Measurements from ENCODE around the gene SOX15. TPM values are rescaled to one million over a fixed set of nuclear protein-coding genes. Genes with fewer than 3 reads are reported as not detected.

The SOX15 gene
- total and polyA plus RNA-seq, 12 donors: 0.29 to 2.4 (median 0.94) TPM; not detected in 2

DNA sequence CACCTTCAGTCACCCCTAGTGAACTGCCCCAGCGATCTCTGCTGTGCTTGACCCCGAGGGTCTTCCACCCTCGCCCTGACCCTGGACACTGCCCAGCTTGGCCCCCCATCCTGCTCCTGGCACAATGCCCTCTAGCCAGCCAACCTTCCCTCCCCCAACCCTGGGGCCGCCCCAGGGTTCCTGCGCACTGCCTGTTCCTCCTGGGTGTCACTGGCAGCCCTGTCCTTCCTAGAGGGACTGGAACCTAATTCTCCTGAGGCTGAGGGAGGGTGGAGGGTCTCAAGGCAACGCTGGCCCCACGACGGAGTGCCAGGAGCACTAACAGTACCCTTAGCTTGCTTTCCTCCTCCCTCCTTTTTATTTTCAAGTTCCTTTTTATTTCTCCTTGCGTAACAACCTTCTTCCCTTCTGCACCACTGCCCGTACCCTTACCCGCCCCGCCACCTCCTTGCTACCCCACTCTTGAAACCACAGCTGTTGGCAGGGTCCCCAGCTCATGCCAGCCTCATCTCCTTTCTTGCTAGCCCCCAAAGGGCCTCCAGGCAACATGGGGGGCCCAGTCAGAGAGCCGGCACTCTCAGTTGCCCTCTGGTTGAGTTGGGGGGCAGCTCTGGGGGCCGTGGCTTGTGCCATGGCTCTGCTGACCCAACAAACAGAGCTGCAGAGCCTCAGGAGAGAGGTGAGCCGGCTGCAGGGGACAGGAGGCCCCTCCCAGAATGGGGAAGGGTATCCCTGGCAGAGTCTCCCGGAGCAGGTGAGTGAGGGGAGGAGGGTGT lies 31.2 kb downstream of the SOX15 start, which contains the start of gene TNFSF13:
Gene TNFSF13 (plus strand): TSS at position 207 of the 776 bp plus-strand sequence. CDS start 290 bp downstream, at position 497.
- Histone ChIP-seq H3K4me3 (peak within 1 kb of the TSS in 3 of 4 donors; percentile 2 to 69 (median 64)), H3K36me3 (replicated peaks in 1 of 2) (no peaks in the 10 kb centered on the region), H3K9me3 (replicated peaks in 1 of 3) (no peaks in the 10 kb centered on the region), H3K27ac (peak within 1 kb of the TSS; percentile 83 to 97 (median 92)), H3K27me3 (no peaks in the 10 kb centered on the region), H3K4me1 (replicated peaks in 1 of 2) (peaks cover 35 to 54% of the 10 kb centered on the region in 2 donors)
- WGBS, 4 donors: 26 to 34% (median 28%) methylated on average over 14 to 16 of the region's 16 CpGs
- intact Hi-C loops (cut with DNase I): loop anchor here in 1 of 2 donors (10.0 kb wide), 1 partner anchor 204 kb away; the partner anchor contains the start of genes KCTD11 and TMEM95
- TF ChIP-seq, protein P1, sequence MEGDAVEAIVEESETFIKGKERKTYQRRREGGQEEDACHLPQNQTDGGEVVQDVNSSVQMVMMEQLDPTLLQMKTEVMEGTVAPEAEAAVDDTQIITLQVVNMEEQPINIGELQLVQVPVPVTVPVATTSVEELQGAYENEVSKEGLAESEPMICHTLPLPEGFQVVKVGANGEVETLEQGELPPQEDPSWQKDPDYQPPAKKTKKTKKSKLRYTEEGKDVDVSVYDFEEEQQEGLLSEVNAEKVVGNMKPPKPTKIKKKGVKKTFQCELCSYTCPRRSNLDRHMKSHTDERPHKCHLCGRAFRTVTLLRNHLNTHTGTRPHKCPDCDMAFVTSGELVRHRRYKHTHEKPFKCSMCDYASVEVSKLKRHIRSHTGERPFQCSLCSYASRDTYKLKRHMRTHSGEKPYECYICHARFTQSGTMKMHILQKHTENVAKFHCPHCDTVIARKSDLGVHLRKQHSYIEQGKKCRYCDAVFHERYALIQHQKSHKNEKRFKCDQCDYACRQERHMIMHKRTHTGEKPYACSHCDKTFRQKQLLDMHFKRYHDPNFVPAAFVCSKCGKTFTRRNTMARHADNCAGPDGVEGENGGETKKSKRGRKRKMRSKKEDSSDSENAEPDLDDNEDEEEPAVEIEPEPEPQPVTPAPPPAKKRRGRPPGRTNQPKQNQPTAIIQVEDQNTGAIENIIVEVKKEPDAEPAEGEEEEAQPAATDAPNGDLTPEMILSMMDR (IDR thresholded peaks at IDR 0.05): no peak
- no peak for TF ChIP-seq POLR2A (IDR thresholded peaks at IDR 0.05)
- peak; percentile 59 to 74 (median 68) for DNase-seq

DNA sequence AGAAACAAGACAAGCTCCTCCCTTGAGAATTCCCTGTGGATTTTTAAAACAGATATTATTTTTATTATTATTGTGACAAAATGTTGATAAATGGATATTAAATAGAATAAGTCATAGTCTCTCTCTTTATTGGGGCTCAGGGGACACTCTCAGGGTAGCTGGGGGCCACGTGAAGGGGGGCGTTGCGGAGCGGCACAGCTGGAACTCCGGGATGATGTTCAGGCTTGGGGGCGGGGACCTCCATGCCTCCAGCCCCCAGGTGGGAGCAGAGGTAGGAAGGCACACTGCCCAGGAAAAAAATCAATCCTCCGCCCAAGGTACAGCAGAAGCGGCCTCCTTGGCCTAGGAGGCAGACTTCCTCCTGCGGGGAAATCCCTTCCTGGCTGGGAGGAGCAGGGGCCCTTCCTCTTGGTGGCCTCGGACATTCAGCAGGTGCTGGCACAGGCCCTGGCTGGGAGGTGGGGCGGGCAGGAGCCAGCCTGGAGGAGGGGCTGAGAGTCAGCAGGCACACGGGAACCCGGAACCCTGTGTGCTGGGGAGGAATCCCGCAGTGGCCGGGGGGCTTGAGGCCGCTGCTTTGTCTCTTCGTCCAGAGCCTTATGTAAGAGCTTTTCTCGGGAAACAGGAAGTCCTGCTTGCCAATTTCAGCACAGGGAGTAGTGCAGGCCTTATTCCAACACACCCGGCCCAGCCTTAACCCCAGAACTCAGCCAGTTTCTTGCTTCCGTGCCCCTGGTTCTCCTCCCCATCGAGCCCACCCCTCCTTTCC lies 31.9 kb downstream of the SOX15 start:
- 4 to 10% (median 7%) methylated on average over 16 to 21 of the region's 21 CpGs for WGBS, 4 donors
- DNase-seq: peak; percentile 88 to 95 (median 93)
- Histone ChIP-seq H3K36me3 (replicated peaks in 1 of 2) (no peaks in the 10 kb centered on the region), H3K4me3 (peak overlapping the region in 2 of 4 donors; percentile 2 to 69), H3K4me1 (replicated peaks in 1 of 2) (peaks cover 30 to 46% of the 10 kb centered on the region in 2 donors), H3K27ac (peak overlapping the region; percentile 83 to 97 (median 92)), H3K27me3 (no peaks in the 10 kb centered on the region), H3K9me3 (replicated peaks in 1 of 3) (no peaks in the 10 kb centered on the region)
- intact Hi-C loops (cut with DNase I): loop anchor here in 1 of 2 donors (10.0 kb wide), 1 partner anchor 203 kb away; the partner anchor contains the start of genes KCTD11 and TMEM95
- TF ChIP-seq, protein P1 (IDR thresholded peaks at IDR 0.05): no peak
- TF ChIP-seq POLR2A (IDR thresholded peaks at IDR 0.05): peak; percentile 54 to 82

DNA sequence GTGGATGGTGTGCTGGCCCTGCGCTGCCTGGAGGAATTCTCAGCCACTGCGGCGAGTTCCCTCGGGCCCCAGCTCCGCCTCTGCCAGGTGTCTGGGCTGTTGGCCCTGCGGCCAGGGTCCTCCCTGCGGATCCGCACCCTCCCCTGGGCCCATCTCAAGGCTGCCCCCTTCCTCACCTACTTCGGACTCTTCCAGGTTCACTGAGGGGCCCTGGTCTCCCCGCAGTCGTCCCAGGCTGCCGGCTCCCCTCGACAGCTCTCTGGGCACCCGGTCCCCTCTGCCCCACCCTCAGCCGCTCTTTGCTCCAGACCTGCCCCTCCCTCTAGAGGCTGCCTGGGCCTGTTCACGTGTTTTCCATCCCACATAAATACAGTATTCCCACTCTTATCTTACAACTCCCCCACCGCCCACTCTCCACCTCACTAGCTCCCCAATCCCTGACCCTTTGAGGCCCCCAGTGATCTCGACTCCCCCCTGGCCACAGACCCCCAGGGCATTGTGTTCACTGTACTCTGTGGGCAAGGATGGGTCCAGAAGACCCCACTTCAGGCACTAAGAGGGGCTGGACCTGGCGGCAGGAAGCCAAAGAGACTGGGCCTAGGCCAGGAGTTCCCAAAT lies 32.6 kb downstream of the SOX15 start:
- Histone ChIP-seq H3K4me1 (replicated peaks in 1 of 2) (peaks cover 23 to 39% of the 10 kb centered on the region in 2 donors), H3K27me3 (no peaks in the 10 kb centered on the region), H3K27ac (peak overlapping the region; percentile 83 to 97 (median 92)), H3K9me3 (replicated peaks in 1 of 3) (no peaks in the 10 kb centered on the region), H3K36me3 (replicated peaks in 1 of 2) (no peaks in the 10 kb centered on the region), H3K4me3 (no peak overlapping the region)
- intact Hi-C loops (cut with DNase I): loop anchor here in 1 of 2 donors (10.0 kb wide), 1 partner anchor 202 kb away; the partner anchor contains the start of genes KCTD11 and TMEM95
- 67 to 71% (median 69%) methylated on average over 19 of the region's 19 CpGs for WGBS, 4 donors
- DNase-seq: no peak
- TF ChIP-seq, protein P1 (IDR thresholded peaks at IDR 0.05): no peak
- no peak for TF ChIP-seq POLR2A (IDR thresholded peaks at IDR 0.05)
